Hematopoietic multipotent progenitor cell (in vitro differentiated cells): ENCODE results near the gene MYH13. TPM values are rescaled to one million over a fixed set of nuclear protein-coding genes. Genes with fewer than 3 reads are reported as not detected.

Experiments
- DNase-seq, 3 donors: peaks; one replicate each; pipeline ENCODE4 v3.0.0-alpha.2; 2011 to 2015; ENCODE audit warnings: low read depth in 2 of 3, low spot score in 2 of 3
- total RNA-seq: library from RNA; depleted of rRNA; stranded (reverse); fragments of >200 nt; gene quantifications from one replicate; pipeline ENCODE4 v1.2.3, GENCODE V29; 2012

Gene MYH13
- total RNA-seq, 1 donor = not detected

DNA sequence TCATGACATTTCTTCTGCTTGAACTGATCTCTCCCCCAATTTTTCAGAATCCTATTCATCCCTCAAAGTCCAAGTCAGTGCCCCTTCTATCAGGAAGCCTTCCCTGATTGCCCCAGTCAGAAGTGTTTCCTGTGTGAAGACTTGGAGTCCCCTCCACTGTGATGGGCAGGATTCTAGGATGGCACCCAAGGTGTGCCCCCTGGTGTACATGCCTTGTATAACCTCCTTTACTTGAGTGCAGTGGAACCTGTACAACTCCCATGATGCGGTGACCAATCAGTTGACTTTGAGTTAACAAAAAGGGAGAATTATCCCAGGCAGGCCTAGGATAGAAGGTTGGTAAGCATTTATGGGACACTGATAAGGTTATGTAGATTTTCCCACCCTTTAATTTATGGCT is 23.4 kb downstream of the MYH13 start:
- peak in 2 of 3 donors; percentile 21 for DNase-seq

DNA sequence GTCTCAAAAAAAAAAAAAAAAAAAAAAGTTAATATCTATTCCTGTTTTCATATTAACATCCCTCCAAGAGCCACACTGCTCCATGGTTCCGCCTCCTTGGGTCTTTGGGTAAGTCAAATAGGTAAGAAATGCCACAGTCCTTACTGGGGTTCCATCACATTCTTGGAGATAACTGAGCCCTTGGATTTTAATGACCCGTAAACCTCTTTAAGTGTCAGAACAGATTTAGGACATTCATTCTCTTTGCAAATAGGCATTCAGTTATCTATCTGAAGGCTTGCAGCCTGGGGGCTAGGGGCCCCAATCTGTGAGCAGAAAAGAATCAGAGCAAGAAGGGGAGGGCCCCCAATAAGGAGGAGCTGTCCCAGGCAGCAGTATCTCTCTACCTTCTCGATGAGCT is 28.0 kb downstream of the MYH13 start:
- no peak for DNase-seq

DNA sequence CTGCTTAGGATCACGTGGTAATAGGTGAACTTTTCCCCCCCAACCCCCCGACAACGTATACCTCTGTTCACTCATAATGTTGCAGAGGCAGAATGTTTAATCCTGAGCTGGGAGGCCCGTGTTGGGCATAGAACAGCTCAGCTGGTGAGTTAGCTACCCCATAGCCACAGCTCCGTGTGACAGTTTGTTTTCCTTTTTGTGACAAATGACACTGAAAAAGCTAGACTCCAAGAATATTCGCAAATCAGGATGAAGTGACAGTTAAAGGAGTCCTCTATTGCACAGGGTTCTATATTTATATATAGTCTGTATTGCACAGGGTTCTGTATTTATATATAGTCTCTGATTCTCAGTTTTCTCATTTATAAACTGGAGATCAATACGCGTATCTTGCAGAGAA is 33.8 kb downstream of the MYH13 start:
- DNase-seq = no peak

DNA sequence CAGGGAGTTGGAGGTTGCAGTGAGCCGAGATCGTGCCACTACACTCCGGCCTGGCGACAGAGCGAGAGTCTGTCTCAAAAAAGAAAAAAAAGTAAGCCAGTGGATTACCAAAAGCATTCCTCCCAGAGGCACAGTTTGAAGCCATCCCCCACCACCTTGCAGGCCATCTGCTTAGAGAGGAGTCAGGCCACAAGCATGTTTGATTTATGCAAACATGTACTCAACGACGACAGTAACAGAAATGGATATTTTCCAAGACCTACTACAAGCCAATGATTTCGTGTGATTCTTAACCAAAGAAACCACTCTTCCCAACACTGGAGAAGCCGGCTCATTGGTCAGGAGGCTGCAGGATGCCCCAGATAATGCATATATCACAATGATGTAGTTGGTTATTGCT is 34.8 kb downstream of the MYH13 start:
- DNase-seq = no peak

DNA sequence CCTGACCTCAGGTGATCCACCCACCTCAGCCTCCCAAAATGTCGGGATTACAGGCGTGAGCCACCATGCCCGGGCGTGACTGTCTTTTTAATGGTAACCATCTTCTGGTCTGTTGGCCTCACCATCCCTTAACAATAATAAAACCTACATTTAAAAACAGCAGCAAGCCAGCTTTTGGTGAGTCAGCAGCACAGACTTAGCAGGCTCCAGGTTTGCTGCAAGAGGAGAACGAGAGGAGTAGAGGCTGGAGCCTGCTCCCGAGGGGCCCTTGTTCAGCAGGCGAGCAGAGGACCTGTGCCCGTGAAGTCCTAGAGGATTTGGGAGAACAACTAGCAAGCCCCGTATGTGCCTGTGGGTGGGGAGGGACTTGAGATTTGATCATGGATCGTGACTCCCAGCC is 35.7 kb downstream of the MYH13 start:
- no peak for DNase-seq

DNA sequence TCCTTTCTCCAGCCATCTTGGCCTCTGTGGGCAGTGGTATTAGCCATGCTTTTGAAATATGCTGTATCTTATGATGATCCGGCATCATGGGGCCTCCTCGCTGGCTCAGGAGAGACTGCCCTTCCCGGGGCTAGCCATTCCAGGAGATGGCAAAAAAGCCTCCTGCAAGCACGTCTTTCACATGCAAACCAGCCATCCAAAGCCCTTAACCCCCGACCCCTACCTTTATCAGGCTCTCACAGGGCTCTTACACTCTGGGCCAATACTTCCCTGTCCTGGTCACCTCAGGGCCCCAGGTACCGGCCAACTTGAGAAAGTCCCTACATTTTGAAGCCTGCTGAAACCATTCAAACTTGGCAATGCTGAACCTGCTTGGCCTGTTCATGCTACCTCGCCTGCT is 36.4 kb downstream of the MYH13 start:
- no peak for DNase-seq

DNA sequence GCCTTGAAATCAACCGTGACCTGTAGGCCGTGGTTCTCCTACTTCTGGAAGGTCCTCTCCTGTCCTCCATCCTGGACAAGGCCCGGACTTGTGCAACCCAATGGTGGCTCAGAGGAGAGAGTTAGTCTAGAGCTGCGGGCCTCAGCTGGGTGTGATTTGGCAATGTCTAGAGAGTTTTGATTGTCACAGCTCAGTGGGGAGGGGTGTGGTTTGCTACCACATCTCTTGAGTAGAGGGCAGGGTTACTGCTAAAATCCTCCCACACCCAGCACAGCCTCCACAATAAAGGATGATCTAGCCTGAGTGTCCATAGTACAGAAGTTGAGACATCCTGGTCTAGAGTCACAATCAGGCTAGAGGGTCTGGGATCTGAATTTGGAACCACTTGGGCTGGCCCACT is 40.3 kb downstream of the MYH13 start:
- no peak for DNase-seq

DNA sequence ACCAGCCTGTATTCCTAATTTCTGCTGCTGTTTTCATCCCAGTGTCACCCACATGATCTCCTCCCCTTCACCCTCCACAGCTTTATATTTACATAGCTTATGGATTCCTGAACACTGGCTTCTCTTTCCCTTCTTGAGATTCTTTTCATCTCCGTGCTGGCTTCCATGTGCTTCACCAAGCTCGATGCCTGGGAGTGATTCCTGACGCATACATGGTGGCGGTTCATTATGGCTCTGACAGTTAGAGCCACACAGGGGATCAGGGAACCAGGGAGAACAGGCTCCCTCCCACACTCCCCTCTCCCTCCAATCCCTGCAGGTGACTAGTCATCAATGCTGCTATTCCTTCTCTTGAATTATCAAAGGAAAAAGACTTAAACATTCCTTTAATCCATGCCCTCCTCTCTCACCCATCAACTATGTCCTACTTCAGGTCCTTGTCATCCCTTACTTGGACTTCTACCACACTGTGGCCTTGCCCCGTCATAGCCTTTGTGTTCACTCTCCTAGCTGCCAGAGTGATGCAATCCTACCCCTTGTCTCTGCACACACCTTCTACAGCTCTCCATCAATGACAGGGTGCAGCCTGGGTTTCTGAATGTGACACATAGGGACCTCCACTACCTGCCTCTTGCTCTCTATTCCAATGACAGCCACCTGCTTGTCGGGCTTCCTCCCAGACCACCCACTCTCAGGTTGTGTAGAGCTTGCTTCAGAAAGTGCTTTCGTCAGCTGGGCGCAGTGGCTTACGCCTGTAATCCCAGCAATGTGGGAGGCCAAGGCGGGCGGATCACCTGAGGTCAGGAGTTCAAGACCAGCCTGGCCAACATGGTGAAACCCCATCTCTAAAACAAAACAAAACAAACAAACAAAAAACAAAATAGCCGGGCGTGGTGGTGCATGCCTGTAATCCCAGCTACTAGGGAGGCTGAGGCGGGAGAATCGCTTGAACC is 43.6 kb downstream of the MYH13 start:
- DNase-seq = no peak

DNA sequence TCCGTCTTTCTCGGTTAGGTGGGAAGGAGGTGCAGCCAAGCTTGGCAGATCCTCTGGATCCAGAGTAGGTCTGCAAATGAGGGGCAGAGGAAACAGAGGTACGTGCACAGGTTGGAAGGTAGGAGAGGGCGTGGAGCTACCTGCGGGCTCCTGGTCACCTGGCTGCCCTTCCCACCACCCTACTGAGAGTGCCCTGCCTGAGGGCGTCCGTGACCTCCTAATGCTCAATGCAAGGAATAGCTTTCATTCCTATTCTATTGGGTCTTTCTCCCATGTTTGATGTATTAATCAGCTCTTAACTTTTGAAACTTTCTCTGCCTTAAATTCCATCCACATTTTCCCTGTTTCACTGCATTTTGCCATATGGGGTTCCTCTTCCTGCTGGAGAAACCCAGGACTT is 44.6 kb downstream of the MYH13 start:
- DNase-seq = no peak

DNA sequence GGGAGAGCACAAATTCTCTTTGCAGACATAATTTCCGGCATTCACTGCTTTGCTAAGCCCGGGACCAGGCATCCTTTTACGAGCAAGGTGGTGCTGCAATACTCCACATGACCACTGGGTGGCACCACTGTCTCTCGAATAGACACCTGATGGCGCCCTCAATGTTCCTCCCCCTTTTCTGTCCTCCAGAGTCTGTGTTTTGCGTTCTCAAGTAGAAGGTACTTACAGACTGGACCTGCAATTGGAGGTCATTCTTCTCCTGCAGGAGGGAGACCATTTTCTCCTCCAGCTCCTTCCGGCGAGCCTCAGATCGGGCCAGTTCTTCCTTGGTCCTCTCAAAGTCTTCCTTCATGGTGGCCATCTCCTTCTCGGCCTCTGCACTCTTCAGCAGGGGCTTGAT is 45.2 kb downstream of the MYH13 start:
- peak; percentile 7 to 79 (median 62) for DNase-seq

DNA sequence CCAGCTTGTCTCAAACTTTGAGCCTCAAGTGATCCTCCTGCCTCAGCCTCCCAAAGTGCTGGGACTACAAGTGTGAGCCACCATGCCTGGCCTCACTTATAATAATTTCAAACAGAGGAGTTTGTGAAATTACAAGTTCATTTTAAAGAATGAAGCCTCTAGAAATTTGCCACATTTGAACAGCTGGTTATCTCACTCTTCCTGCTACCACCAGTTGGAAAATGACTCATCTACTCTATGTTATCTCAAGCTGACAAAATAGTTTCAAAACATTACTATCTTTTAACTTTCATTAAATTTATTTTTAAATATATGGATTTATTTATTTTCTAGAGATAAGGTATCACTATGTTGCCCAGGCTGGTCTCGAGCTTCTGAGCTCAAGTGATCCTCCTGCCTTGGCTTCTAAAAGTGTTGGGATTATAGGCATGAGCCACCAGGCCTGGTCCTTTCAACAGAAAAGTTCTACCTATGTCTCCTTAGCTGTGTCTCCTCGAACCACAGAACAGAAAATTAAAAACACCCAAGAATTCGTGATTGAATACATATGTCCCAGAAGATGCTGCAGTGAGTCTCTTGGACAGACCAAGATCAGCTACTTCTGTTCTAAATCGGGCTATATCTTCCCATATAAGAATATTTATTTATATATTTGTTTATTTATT is 47.6 kb downstream of the MYH13 start:
- peak in 2 of 3 donors; percentile 12 to 44 for DNase-seq

DNA sequence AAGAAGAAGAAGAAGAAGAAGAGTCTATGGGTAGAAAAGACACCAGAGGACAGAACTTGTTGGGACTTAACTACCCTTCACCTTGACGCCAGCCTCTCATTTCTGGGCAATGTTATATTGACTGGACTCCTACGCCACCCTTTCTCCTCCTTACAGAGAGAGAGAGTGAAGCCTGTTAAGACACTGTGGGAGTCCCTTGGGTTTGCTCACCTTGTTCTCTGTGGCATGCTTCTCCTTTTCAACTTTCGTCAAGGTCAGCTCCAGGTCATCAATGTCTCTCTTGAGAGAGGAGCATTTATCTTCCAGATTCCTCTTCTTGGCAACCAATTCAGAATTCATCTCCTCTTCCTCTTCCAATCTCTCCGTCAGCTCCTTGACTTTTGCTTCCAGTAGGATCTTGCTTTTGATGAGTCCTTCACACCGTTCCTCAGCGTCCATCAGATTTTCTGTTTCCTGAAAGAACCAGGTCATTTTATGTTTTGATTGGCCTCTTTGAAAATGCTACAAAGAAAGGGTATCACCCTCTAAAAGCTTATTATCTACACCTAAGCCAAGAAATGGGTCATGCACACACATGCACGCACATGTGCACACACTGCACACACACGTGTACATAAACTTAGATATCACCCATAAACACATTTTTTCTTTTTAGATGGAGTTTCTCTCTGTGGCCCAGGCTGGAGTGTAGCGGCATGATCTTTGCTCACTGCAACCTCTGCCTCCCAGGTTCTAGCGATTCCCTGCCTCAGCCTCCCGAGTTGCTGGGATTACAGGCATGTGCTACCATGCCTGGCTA is 48.8 kb downstream of the MYH13 start:
- DNase-seq = no peak

DNA sequence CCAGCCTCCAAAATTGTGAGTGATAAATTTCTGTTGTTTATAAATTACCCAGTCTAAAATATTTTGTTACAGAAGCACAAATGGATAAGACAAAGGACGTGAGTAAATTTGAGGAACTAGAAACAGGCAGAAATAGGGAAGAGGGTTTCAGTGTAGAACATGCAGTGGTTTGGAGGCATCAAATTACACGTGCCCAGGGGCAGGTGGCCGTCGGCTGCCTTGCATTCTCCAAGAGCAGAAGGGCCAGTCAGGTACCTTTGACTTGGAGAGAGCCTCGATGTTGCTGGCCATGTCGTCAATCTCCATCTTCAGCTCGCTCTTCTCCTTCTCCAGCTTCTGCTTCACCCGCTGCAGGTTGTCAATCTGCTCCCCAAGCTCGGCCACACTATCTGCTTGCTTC is 54.3 kb downstream of the MYH13 start:
- DNase-seq = peak in 1 of 3 donors; percentile 63

DNA sequence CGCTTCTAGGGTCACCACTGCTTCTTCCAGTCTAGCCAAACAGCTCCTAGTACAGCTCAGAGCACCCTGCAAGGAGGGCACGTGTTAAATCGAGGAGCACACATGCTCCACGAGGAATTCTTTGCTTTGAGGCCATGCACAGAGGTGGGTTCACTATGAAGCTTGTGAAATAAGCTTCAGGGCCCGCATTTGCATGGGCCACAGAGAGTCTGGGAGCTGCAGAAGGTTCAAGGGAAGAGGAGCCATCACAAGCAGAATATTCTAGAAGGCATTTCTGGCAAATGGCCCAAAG is 55.3 kb downstream of the MYH13 start:
- DNase-seq = no peak

DNA sequence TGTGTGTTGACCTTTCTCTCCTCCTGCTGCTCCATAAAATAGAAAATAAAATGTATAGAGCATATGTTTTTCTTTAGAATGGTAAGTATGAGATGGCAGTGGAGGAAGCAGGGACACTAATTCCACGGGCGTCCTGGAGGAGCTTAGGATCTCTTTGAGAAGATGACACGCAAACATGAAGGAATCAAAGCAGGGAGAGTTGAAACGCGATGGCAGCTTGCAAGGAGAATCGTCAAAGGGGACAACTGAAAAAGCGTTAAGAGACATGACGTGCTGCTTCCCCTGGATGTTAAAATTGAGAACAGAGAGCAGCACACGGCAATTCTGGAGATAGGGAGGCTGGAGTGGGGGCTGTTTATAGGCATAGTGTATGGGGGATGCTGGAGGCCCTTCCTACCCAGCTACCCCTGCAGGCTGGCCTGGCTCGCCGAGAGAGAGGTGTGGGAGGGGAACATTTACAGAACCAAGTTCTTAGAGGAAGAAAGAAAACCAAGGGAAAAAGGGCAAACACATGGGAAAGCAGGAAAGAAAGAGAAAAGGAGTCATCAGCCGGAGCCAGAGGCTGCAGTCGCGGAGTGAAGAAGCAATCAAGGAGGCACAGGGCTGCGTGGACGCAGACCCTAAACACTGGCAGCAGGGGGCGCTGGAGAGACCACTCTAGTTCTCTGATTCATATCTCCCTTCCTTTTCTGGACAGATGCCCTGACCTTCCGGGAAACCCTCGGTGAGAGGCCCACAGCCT is 55.8 kb downstream of the MYH13 start:
- DNase-seq = peak in 1 of 3 donors; percentile 67

DNA sequence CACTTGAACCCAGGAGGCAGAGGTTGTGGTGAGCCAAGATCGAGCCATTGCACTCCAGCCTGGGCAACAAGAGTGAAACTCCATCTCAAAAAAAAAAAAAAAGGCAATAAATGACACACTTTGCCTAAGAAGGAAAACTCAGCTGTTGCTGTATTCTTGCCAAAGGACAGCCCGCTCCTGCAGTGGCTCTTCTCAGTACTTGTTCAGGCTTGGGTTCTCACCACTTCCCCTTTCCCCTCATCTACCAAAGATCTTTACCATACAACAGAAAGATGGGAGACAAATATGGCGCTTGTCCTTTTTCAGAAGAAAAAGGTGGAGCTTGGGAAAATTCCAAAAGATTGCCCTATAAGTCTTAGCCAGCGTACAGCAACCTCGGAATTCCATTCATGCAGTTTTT is 58.5 kb downstream of the MYH13 start:
- peak in 1 of 3 donors; percentile 26 for DNase-seq

DNA sequence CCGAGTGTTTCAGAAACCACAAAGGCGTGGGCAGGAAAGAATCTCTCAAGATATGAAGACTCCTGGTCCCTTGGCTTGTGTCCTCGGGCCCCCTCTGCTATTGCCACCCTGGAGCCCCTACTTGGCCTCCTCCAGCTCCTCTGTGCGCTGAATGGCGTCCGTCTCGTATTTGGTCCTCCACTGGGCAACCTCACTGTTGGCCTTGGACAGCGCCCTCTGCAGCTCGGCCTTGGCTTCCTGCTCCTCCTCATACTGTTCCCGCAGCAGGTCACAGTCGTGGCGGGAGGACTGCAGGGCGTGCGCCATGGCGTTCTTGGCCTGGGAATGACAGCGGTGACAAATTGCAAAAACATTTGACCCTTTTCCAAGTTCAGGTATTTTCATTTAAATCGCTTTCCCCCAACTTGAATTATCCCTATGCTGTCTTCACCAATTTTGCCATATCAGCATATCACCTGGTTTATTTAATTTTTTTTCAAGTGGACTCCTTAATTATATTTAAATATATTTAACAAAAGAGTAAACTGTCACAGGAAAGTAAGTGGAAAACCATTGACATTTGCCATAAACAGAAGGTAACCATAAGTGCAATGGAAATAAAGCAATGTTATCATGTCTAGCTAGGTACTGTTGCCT is 59.7 kb downstream of the MYH13 start:
- DNase-seq = no peak

DNA sequence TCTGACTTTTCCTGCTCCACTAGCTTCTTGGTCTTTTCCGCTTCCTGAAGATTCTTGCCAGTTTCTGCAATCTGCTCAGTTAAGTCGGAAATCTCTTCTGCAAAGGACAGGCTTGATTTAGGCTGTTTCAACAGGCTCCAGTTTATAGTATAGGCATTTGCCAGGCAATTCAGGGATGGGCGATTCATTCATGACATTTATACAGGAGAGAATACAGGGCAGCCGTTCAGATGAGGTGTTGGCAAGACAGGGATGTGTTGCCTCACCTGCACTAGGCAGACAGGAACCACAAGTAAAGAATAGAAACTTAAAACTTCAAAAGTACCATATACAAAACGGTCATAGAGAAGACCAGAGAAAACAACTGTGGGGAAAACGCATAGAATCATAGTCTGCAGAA is 61.7 kb downstream of the MYH13 start:
- no peak for DNase-seq

DNA sequence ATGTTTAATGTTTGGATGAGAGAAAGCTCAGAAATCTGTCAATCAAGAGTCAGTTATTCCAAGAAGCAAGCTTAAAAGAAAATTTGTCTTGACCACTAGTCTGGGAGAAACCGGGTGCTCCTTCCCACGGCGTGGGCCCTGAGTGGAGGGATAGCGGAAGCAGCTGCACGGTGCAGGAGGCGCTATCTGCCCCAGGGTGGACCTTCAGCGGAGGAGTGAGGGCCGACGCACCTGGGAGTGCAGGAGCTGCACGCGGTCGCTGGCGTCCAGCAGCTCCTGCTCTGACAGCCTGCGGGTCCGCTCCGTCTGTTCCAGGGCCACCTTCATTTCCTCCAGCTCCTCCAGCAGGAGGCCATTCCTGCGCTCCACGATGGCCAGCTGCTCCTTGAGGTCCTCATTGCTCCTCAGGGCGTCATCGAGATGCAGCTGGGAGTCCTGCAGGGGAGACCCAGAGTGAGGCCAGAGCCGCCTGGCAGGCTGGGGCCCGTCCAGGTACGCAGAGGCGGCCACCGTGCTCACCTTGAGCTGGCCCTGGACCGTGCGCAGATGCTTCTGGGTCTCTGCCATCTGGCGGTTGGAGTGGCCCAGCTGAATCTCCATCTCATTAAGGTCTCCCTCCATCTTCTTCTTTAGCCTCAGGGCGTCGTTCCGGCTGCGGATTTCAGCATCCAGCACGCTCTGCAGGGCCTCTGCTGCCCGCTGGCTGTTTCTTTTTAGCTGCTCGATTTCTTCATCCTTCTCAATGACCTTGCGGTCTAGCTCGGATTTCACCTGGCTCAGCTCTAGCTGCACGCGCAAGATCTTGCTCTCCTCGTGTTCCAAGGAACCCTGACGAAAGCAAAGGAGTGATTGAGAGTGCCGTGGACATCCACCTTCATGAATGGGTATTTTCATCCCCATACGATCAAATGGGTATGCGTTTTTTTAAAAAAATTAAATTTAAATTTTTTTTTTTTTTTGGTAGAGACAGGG is 63.5 kb downstream of the MYH13 start:
- DNase-seq = no peak
